ENCODE measurements around the gene PLCB1.

DNA sequence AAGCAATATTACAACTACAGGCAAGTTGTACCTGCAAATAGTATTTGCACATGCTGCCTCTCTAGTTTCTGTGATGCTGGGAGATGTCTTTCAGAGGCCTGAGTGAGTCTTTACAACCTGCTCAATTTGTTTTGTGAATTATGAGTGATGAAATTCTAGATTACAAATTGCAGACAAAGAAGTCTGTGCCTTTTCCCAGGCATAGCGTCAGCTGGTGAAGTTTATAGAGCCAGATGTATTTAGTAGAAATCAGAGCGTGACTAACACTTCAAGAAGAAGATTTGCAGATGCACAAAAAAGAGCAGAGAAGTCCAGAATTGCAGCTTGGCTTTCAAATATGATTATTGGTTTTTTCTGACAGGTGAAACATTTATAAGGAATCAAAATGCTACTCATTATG is 289.9 kb downstream of the PLCB1 start:
- TF ChIP-seq, protein P1, sequence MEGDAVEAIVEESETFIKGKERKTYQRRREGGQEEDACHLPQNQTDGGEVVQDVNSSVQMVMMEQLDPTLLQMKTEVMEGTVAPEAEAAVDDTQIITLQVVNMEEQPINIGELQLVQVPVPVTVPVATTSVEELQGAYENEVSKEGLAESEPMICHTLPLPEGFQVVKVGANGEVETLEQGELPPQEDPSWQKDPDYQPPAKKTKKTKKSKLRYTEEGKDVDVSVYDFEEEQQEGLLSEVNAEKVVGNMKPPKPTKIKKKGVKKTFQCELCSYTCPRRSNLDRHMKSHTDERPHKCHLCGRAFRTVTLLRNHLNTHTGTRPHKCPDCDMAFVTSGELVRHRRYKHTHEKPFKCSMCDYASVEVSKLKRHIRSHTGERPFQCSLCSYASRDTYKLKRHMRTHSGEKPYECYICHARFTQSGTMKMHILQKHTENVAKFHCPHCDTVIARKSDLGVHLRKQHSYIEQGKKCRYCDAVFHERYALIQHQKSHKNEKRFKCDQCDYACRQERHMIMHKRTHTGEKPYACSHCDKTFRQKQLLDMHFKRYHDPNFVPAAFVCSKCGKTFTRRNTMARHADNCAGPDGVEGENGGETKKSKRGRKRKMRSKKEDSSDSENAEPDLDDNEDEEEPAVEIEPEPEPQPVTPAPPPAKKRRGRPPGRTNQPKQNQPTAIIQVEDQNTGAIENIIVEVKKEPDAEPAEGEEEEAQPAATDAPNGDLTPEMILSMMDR (conservative IDR thresholded peaks at IDR 0.05 in 1 of 2, IDR thresholded peaks at IDR 0.05 in 1 of 2; ENCODE audit: low read depth in 1 of 2, low read length in 2 of 2) = no peak
- no peak for TF ChIP-seq EZH2 (IDR thresholded peaks at IDR 0.05; ENCODE audit: low read length, missing control alignments)
